GM23248 (cell line): Measurements from ENCODE around the gene RTN4.

Experiments used
- EZH2 ChIP-seq: fragments of 200-600 bp; sonication (generic); IDR thresholded peaks from 2 replicates; pipeline ENCODE4 v1.6.1; 2018; ENCODE audit warnings: antibody characterized with exemption, mild to moderate bottlenecking; ENCODE audit not compliant: insufficient read depth, poor library complexity, severe bottlenecking
- EZH2phosphoT487 ChIP-seq: fragments of 200-600 bp; sonication (generic); IDR thresholded peaks from 2 replicates; pipeline ENCODE4 v1.6.1; 2018; ENCODE audit warnings: antibody characterized with exemption, moderate library complexity, mild to moderate bottlenecking, low read depth; ENCODE audit not compliant: insufficient read depth

DNA sequence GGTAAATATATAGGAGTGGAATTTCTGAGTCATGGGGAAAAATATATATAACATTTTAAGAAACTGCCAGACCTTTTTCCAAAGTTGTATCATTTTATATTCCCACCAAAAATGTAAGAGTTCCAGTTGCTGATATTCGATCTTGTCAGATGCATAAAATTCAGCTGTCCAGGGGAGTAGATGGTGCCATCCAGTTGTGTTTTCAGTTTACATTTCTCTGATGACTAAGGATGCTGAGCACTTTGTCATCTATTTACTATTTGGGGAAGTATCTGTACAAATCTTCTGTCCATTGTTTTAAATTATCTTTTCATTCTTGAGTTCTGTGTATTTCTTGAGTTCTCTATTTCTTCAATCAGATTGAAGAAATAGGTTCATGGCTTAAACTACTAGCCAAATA, 126.1 kb downstream of the RTN4 start:
- TF ChIP-seq EZH2 (no peak), EZH2phosphoT487 (no peak)
